PC-9 (cell line): ENCODE results near the gene PTPRG. TPM values are rescaled to one million over a fixed set of nuclear protein-coding genes. Genes with fewer than 3 reads are reported as not detected.

Source experiments
- BruUV-seq: library from RNA; stranded (reverse); fragments of 400-500 nt; replicated peaks from 2 replicates; lab custom pipeline; 2021; lab: Mats Ljungman, UMichigan
- CTCF ChIA-PET: fragments of 300-600 bp; sonication (Branson Sonifier 250); formaldehyde crosslinking; loops from one replicate; lab custom pipeline; 2022; ENCODE audit warnings: antibody characterized with exemption; lab: Charles Lee
- POLR2A ChIA-PET: fragments of 300-600 bp; sonication (Branson Sonifier 250); formaldehyde crosslinking; loops from one replicate; lab custom pipeline; 2022; ENCODE audit warnings: antibody characterized with exemption; ENCODE audit not compliant: unreplicated experiment; lab: Charles Lee
- DNase-seq, 2 experiments: peaks; one replicate each; pipeline versions ENCODE4 v3.0.0 to v3.0.0-alpha.2; 2015 to 2022; ENCODE audit warnings: mixed read lengths in 1 of 2
- H2AFZ ChIP-seq: fragments of 200-600 bp; sonication (generic); 2 replicates; pipeline ENCODE4 v1.8.1; 2017; ENCODE audit warnings: antibody characterized with exemption
- H3F3A ChIP-seq: fragments of 200-600 bp; sonication (generic); 2 replicates; pipeline ENCODE4 v1.8.1; 2017; ENCODE audit warnings: antibody characterized with exemption, mild to moderate bottlenecking, low read depth; ENCODE audit not compliant: insufficient read depth
- H3K27ac ChIP-seq: fragments of 200-600 bp; sonication (generic); 2 replicates; pipeline ENCODE4 v1.6.1; 2016; ENCODE audit warnings: mixed run types
- H3K27me3 ChIP-seq: fragments of 200-600 bp; sonication (generic); 2 replicates; pipeline ENCODE4 v1.6.1; 2016; ENCODE audit warnings: low read depth, mixed run types; ENCODE audit not compliant: insufficient read depth
- H3K36me3 ChIP-seq: fragments of 200-600 bp; sonication (generic); 2 replicates; pipeline ENCODE4 v1.6.1; 2016; ENCODE audit warnings: low read depth, mixed run types
- H3K4me1 ChIP-seq: fragments of 200-600 bp; sonication (generic); replicated peaks from 2 replicates; pipeline ENCODE4 v1.6.1; 2016; ENCODE audit warnings: mixed run types; ENCODE audit not compliant: insufficient read depth
- H3K4me2 ChIP-seq: fragments of 200-600 bp; sonication (generic); 2 replicates; pipeline ENCODE4 v1.6.1; 2017; ENCODE audit warnings: mixed run types
- H3K4me3 ChIP-seq: fragments of 200-600 bp; sonication (generic); 2 replicates; pipeline ENCODE4 v1.6.1; 2016; ENCODE audit warnings: mixed run types
- H3K79me2 ChIP-seq: fragments of 200-600 bp; sonication (generic); 2 replicates; pipeline ENCODE4 v1.6.1; 2017; ENCODE audit warnings: low read depth, mixed run types
- H3K9me2 ChIP-seq: fragments of 200-600 bp; sonication (generic); 2 replicates; pipeline ENCODE4 v1.8.1; 2017; ENCODE audit warnings: mild to moderate bottlenecking; ENCODE audit not compliant: insufficient read depth
- H3K9me3 ChIP-seq: fragments of 200-600 bp; sonication (generic); 2 replicates; pipeline ENCODE4 v1.8.1; 2016; ENCODE audit warnings: low read depth; ENCODE audit not compliant: insufficient read depth
- H4K20me1 ChIP-seq: fragments of 200-600 bp; sonication (generic); 2 replicates; pipeline ENCODE4 v1.8.1; 2017; ENCODE audit not compliant: insufficient read depth
- CTCF ChIP-seq: fragments of 200-600 bp; sonication (generic); conservative IDR thresholded peaks from 2 replicates; pipeline ENCODE4 v1.6.1; 2017; ENCODE audit warnings: mixed run types, antibody characterized with exemption, mild to moderate bottlenecking, moderate library complexity
- EZH2 ChIP-seq: fragments of 200-600 bp; sonication (generic); IDR thresholded peaks from 2 replicates; pipeline ENCODE4 v1.8.0; 2017; ENCODE audit warnings: antibody characterized with exemption, low read depth
- intact Hi-C: fragments of 100-400 bp; cut with micrococcal nuclease; formaldehyde crosslinking; loops from one replicate; pipeline ENCODE4 v1.10.0; 2022; ENCODE audit not compliant: unreplicated experiment
- total RNA-seq: library from RNA; stranded (reverse); gene quantifications from 2 replicates; pipeline ENCODE4 v1.2.3, GENCODE V29; 2021

The PTPRG gene
- total RNA-seq, 1 experiment from 2014 or later: 32.9 TPM

- Histone ChIP-seq H3K4me3 (no peak overlapping the region), H3K4me2 (no peak overlapping the region), H3F3A (no peaks in the 10 kb centered on the region), H3K27ac (no peak overlapping the region), H3K79me2 (no peaks in the 10 kb centered on the region), H3K9me3 (no peaks in the 10 kb centered on the region), H2AFZ (no peak overlapping the region), H3K4me1 (no peaks in the 10 kb centered on the region), H3K27me3 (no peaks in the 10 kb centered on the region), H4K20me1 (no peaks in the 10 kb centered on the region), H3K36me3 (no peaks in the 10 kb centered on the region), H3K9me2 (no peaks in the 10 kb centered on the region)
- CTCF ChIA-PET: no interaction called here
- no peak for DNase-seq
- POLR2A ChIA-PET: no interaction called here
- TF ChIP-seq EZH2: no peak
- no peak for TF ChIP-seq CTCF
- intact Hi-C loops: no loop called here
- BruUV-seq: no TSS peak
Observed at GRCh38 chr3:61990327-61991027, 429.1 kb downstream of the PTPRG start.

- TF ChIP-seq CTCF: no peak
- TF ChIP-seq EZH2: no peak
Observed at GRCh38 chr3:61991706-61992105, 430.3 kb downstream of the PTPRG start.

GRCh38 chr3:61996366-61996765, 435.0 kb downstream of the PTPRG start:
- no peak for DNase-seq
- H4K20me1 ChIP-seq: no peaks in the 10 kb centered on the region
- no peak overlapping the region for H3K4me2 ChIP-seq
- no peak for TF ChIP-seq EZH2
- TF ChIP-seq CTCF: no peak
- H3K36me3 ChIP-seq: no peaks in the 10 kb centered on the region
- H3K27me3 ChIP-seq: no peaks in the 10 kb centered on the region
- intact Hi-C loops: no loop called here
- no peak overlapping the region for H3K4me3 ChIP-seq
- H3F3A ChIP-seq: no peaks in the 10 kb centered on the region
- H3K4me1 ChIP-seq: no peaks in the 10 kb centered on the region
- H3K79me2 ChIP-seq: no peaks in the 10 kb centered on the region
- no peak overlapping the region for H2AFZ ChIP-seq
- H3K9me3 ChIP-seq: no peaks in the 10 kb centered on the region
- H3K27ac ChIP-seq: no peak overlapping the region
- no TSS peak for BruUV-seq
- no peaks in the 10 kb centered on the region for H3K9me2 ChIP-seq
- POLR2A ChIA-PET: interaction anchor here (0.6 kb wide), 1 partner anchor 309 kb away, joined by 5 read pairs; no protein-coding TSS in a partner anchor
- CTCF ChIA-PET: no interaction called here

More at GRCh38 chr3:61991706-61992105, 430.3 kb downstream of the PTPRG start:
- H3K36me3 ChIP-seq: no peaks in the 10 kb centered on the region
- H3K4me3 ChIP-seq: no peak overlapping the region
- POLR2A ChIA-PET: no interaction called here
- H3K9me2 ChIP-seq: no peaks in the 10 kb centered on the region
- BruUV-seq: no TSS peak
- no peak overlapping the region for H2AFZ ChIP-seq
- intact Hi-C loops: no loop called here
- no peaks in the 10 kb centered on the region for H3K4me1 ChIP-seq
- no peak overlapping the region for H3K4me2 ChIP-seq
- no peaks in the 10 kb centered on the region for H3F3A ChIP-seq
- no peaks in the 10 kb centered on the region for H3K27me3 ChIP-seq
- CTCF ChIA-PET: no interaction called here
- no peak overlapping the region for H3K27ac ChIP-seq
- no peaks in the 10 kb centered on the region for H3K79me2 ChIP-seq
- H3K9me3 ChIP-seq: no peaks in the 10 kb centered on the region
- DNase-seq: no peak
- no peaks in the 10 kb centered on the region for H4K20me1 ChIP-seq
